ENCODE results near the gene SORCS3.

The SORCS3 gene

GRCh38 chr10:105138358-105138757, 497.3 kb downstream of the SORCS3 start:
- no peak for DNase-seq

GRCh38 chr10:105139363-105139896, 498.3 kb downstream of the SORCS3 start:
- no peak for DNase-seq

- no peak for DNase-seq
Observed at GRCh38 chr10:105140600-105140999, 499.5 kb downstream of the SORCS3 start.

GRCh38 chr10:105145711-105146110, 504.6 kb downstream of the SORCS3 start:
- DNase-seq = no peak

GRCh38 chr10:105146436-105146835, 505.3 kb downstream of the SORCS3 start:
- no peak for DNase-seq

- no peak for DNase-seq
Observed at GRCh38 chr10:105148456-105148855, 507.4 kb downstream of the SORCS3 start.

- no peak for DNase-seq
Observed at GRCh38 chr10:105148921-105149320, 507.8 kb downstream of the SORCS3 start.

- DNase-seq = no peak
Observed at GRCh38 chr10:105149371-105149891, 508.3 kb downstream of the SORCS3 start.

- no peak for DNase-seq
Observed at GRCh38 chr10:105150259-105150880, 509.3 kb downstream of the SORCS3 start.

- DNase-seq = no peak
Observed at GRCh38 chr10:105154736-105155135, 513.6 kb downstream of the SORCS3 start.

- DNase-seq = no peak
Observed at GRCh38 chr10:105159268-105159667, 518.2 kb downstream of the SORCS3 start.

- DNase-seq = no peak
Observed at GRCh38 chr10:105161149-105161548, 520.1 kb downstream of the SORCS3 start.

- DNase-seq = no peak
Observed at GRCh38 chr10:105161767-105162166, 520.7 kb downstream of the SORCS3 start.

GRCh38 chr10:105170521-105170920, 529.4 kb downstream of the SORCS3 start:
- no peak for DNase-seq

GRCh38 chr10:105171945-105172344, 530.9 kb downstream of the SORCS3 start:
- no peak for DNase-seq

GRCh38 chr10:105181626-105182025, 540.5 kb downstream of the SORCS3 start:
- no peak for DNase-seq

GRCh38 chr10:105183536-105183935, 542.4 kb downstream of the SORCS3 start:
- DNase-seq = no peak

GRCh38 chr10:105185161-105185560, 544.1 kb downstream of the SORCS3 start:
- DNase-seq = no peak

- DNase-seq = no peak
Observed at GRCh38 chr10:105187243-105187642, 546.2 kb downstream of the SORCS3 start.

GRCh38 chr10:105188737-105189462, 547.8 kb downstream of the SORCS3 start:
- no peak for DNase-seq

GRCh38 chr10:105189463-105189800, 548.3 kb downstream of the SORCS3 start:
- no peak for DNase-seq

GRCh38 chr10:105192146-105192545, 551.1 kb downstream of the SORCS3 start:
- no peak for DNase-seq

GRCh38 chr10:105192861-105193260, 551.8 kb downstream of the SORCS3 start:
- DNase-seq = no peak

GRCh38 chr10:105195831-105196230, 554.7 kb downstream of the SORCS3 start:
- DNase-seq = no peak

Data from activated CD8-positive, alpha-beta memory T cell treated with anti-CD3 and anti-CD28 coated beads, Interleukin-2, amount 50 U/mL, for 48 hours (primary cell).